ENCODE results near the gene NAP1L1. TPM values are rescaled to one million over a fixed set of nuclear protein-coding genes. Genes with fewer than 3 reads are reported as not detected.

NAP1L1 gene
- total RNA-seq, 1 experiment from 2014 or later, result 620 TPM

GRCh38 chr12:75996861-75997447 is 87.5 kb downstream of the NAP1L1 start:
- H3K9me3 ChIP-seq (ENCODE audit: control insufficient read depth, insufficient read depth, low read depth, low read length), result peaks cover 4% of the 10 kb centered on the region; the same call in 1 of the 2 replicates
- intact Hi-C loops (cut with micrococcal nuclease; ENCODE audit: unreplicated experiment), result no loop called here
- POLR2A ChIA-PET, result no interaction called here
- no peak for ATAC-seq
- no TSS peak for BruUV-seq (replicated peaks)
- peaks cover 19% of the 10 kb centered on the region for H3K4me1 ChIP-seq (ENCODE audit: control insufficient read depth, insufficient read depth, low read length)
- no peak for DNase-seq (ENCODE audit: low read depth, low spot score)
- peak overlapping the region; percentile 90 for H3K27ac ChIP-seq (ENCODE audit: low read length)
- TF ChIP-seq REST (IDR thresholded peaks at IDR 0.05; ENCODE audit: insufficient read depth in 1 of 2, low read depth in 2 of 2, low read length in 1 of 2), result no peak
- no peak for TF ChIP-seq TCF7L2 (IDR thresholded peaks at IDR 0.05; ENCODE audit: low read depth, low read length)
- TF ChIP-seq POLR2AphosphoS5 (IDR thresholded peaks at IDR 0.05; ENCODE audit: low read depth, low read length), result no peak
- no peak for TF ChIP-seq CTCF (IDR thresholded peaks at IDR 0.05)
- TF ChIP-seq SIN3A (IDR thresholded peaks at IDR 0.05; ENCODE audit: borderline replicate concordance, insufficient read depth, low read depth, low read length), result no peak
- in situ Hi-C loops (cut with HindIII; ENCODE audit: low pct_unique_long_range_greater_than_20kb, low sequenced_read_pairs), result no loop called here
- no peaks in the 10 kb centered on the region for H3K36me3 ChIP-seq (ENCODE audit: control insufficient read depth, insufficient read depth, low read length)
- CTCF ChIA-PET, result no interaction called here
- no peaks in the 10 kb centered on the region for H3K27me3 ChIP-seq (ENCODE audit: control insufficient read depth, insufficient read depth, low read length)
- H3K4me3 ChIP-seq (ENCODE audit: low read depth in 2 of 2, low read length in 2 of 2), result no peak overlapping the region

GRCh38 chr12:75995691-75996090 is 88.8 kb downstream of the NAP1L1 start:
- Histone ChIP-seq H3K27me3 (ENCODE audit: control insufficient read depth, insufficient read depth, low read length) (no peaks in the 10 kb centered on the region), H3K4me3 (ENCODE audit: low read depth in 2 of 2, low read length in 2 of 2) (no peak overlapping the region), H3K9me3 (ENCODE audit: control insufficient read depth, insufficient read depth, low read depth, low read length) (peaks cover 4% of the 10 kb centered on the region; the same call in 1 of the 2 replicates), H3K27ac (ENCODE audit: low read length) (peak overlapping the region; percentile 90), H3K36me3 (ENCODE audit: control insufficient read depth, insufficient read depth, low read length) (no peaks in the 10 kb centered on the region), H3K4me1 (ENCODE audit: control insufficient read depth, insufficient read depth, low read length) (peaks cover 19% of the 10 kb centered on the region)
- no peak for DNase-seq (ENCODE audit: low read depth, low spot score)
- BruUV-seq (replicated peaks), result no TSS peak
- no peak for TF ChIP-seq REST (IDR thresholded peaks at IDR 0.05; ENCODE audit: insufficient read depth in 1 of 2, low read depth in 2 of 2, low read length in 1 of 2)
- TF ChIP-seq TCF7L2 (IDR thresholded peaks at IDR 0.05; ENCODE audit: low read depth, low read length), result no peak
- POLR2A ChIA-PET, result no interaction called here
- ATAC-seq, result no peak
- in situ Hi-C loops (cut with HindIII; ENCODE audit: low pct_unique_long_range_greater_than_20kb, low sequenced_read_pairs), result no loop called here
- intact Hi-C loops (cut with micrococcal nuclease; ENCODE audit: unreplicated experiment), result no loop called here
- CTCF ChIA-PET, result no interaction called here

Data from Panc1 (cell line).